ENCODE measurements around the gene GLP1R. TPM values are rescaled to one million over a fixed set of nuclear protein-coding genes. Genes with fewer than 3 reads are reported as not detected.

Gene GLP1R
- total RNA-seq, 1 experiment from 2014 or later = not detected

- H3K4me1 ChIP-seq (ENCODE audit: insufficient read depth, low read length, poor library complexity, severe bottlenecking) = no peaks in the 10 kb centered on the region
- H3K27ac ChIP-seq (ENCODE audit: low read depth, low read length, poor library complexity, severe bottlenecking) = no peak overlapping the region
- no peaks in the 10 kb centered on the region for H3K27me3 ChIP-seq (replicated peaks; ENCODE audit: insufficient read depth, low read depth, low read length, poor library complexity)
- no TSS peak for BruUV-seq (replicated peaks)
- DNase-seq (ENCODE audit: low spot score) = no peak
- ChIA-PET CTCF (no interaction called here), POLR2A (ENCODE audit: low non-redundant PET) (no interaction called here)
- peaks cover 3% of the 10 kb centered on the region for H3K36me3 ChIP-seq (ENCODE audit: insufficient read depth, low read length, poor library complexity, severe bottlenecking)
- H3K9me3 ChIP-seq (ENCODE audit: low read depth, low read length, poor library complexity, severe bottlenecking) = no peaks in the 10 kb centered on the region
- intact Hi-C loops (cut with micrococcal nuclease; ENCODE audit: unreplicated experiment) = no loop called here
- H3K4me3 ChIP-seq (ENCODE audit: low read depth, low read length, poor library complexity, severe bottlenecking) = no peak overlapping the region
- TF ChIP-seq CTCF (conservative IDR thresholded peaks at IDR 0.05; ENCODE audit: low read depth, low read length) = no peak
- no peak for TF ChIP-seq EZH2 (IDR thresholded peaks at IDR 0.05; ENCODE audit: borderline replicate concordance, low read depth, low read length, poor library complexity, severe bottlenecking)
Observed at GRCh38 chr6:39104528-39104927, 55.9 kb downstream of the GLP1R start.

DNA sequence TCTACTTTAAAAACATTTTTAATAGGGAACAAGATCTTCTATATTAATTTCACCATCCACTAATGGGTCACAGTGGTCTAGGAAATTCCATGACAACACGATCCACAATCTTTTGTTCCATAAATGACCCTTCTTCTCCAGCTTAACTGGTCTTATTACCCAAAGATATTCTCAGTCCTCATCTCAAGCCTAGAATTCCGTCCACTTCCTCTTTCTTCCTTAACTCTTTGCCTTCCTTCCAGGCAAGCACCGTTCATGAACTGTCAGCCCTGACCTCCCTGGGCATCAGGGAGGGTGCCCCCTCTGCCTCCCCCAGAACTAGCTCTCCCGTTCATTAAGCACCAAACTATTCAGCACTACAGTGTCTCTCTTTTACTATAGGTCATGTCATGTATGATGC lies 58.5 kb downstream of the GLP1R start:
- H3K9me3 ChIP-seq (ENCODE audit: low read depth, low read length, poor library complexity, severe bottlenecking) = no peaks in the 10 kb centered on the region
- intact Hi-C loops (cut with micrococcal nuclease; ENCODE audit: unreplicated experiment) = no loop called here
- no peak overlapping the region for H3K4me3 ChIP-seq (ENCODE audit: low read depth, low read length, poor library complexity, severe bottlenecking)
- H3K27ac ChIP-seq (ENCODE audit: low read depth, low read length, poor library complexity, severe bottlenecking) = no peak overlapping the region
- BruUV-seq (replicated peaks) = no TSS peak
- H3K27me3 ChIP-seq (replicated peaks; ENCODE audit: insufficient read depth, low read depth, low read length, poor library complexity) = no peaks in the 10 kb centered on the region
- ChIA-PET CTCF (no interaction called here), POLR2A (ENCODE audit: low non-redundant PET) (no interaction called here)
- no peak for TF ChIP-seq CTCF (conservative IDR thresholded peaks at IDR 0.05; ENCODE audit: low read depth, low read length)
- no peak for TF ChIP-seq EZH2 (IDR thresholded peaks at IDR 0.05; ENCODE audit: borderline replicate concordance, low read depth, low read length, poor library complexity, severe bottlenecking)
- no peak for DNase-seq (ENCODE audit: low spot score)
- no peaks in the 10 kb centered on the region for H3K4me1 ChIP-seq (ENCODE audit: insufficient read depth, low read length, poor library complexity, severe bottlenecking)
- peaks cover 8% of the 10 kb centered on the region for H3K36me3 ChIP-seq (ENCODE audit: insufficient read depth, low read length, poor library complexity, severe bottlenecking)

- POLR2A ChIA-PET (ENCODE audit: low non-redundant PET) = no interaction called here
- no peaks in the 10 kb centered on the region for H3K9me3 ChIP-seq (ENCODE audit: low read depth, low read length, poor library complexity, severe bottlenecking)
Observed at GRCh38 chr6:39107641-39108040, 59.1 kb downstream of the GLP1R start.

More at GRCh38 chr6:39107641-39108040, 59.1 kb downstream of the GLP1R start:
- Histone ChIP-seq H3K4me1 (ENCODE audit: insufficient read depth, low read length, poor library complexity, severe bottlenecking) (no peaks in the 10 kb centered on the region), H3K27me3 (replicated peaks; ENCODE audit: insufficient read depth, low read depth, low read length, poor library complexity) (no peaks in the 10 kb centered on the region), H3K27ac (ENCODE audit: low read depth, low read length, poor library complexity, severe bottlenecking) (no peak overlapping the region), H3K36me3 (ENCODE audit: insufficient read depth, low read length, poor library complexity, severe bottlenecking) (peaks cover 8% of the 10 kb centered on the region), H3K4me3 (ENCODE audit: low read depth, low read length, poor library complexity, severe bottlenecking) (no peak overlapping the region)
- BruUV-seq (replicated peaks) = no TSS peak
- no peak for DNase-seq (ENCODE audit: low spot score)
- TF ChIP-seq EZH2 (IDR thresholded peaks at IDR 0.05; ENCODE audit: borderline replicate concordance, low read depth, low read length, poor library complexity, severe bottlenecking) (no peak), CTCF (conservative IDR thresholded peaks at IDR 0.05; ENCODE audit: low read depth, low read length) (no peak)
- intact Hi-C loops (cut with micrococcal nuclease; ENCODE audit: unreplicated experiment) = no loop called here
- CTCF ChIA-PET = no interaction called here
